ENCODE results near the gene SPEG. TPM values are rescaled to one million over a fixed set of nuclear protein-coding genes. Genes with fewer than 3 reads are reported as not detected.

Gene SPEG
- total RNA-seq, 1 experiment from 2014 or later, result 23.3 TPM

- TF ChIP-seq CTCF (IDR thresholded peaks at IDR 0.05; ENCODE audit: unreplicated experiment), result no peak
- intact Hi-C loops (cut with micrococcal nuclease), result no loop called here
- DNase-seq (ENCODE audit: unreplicated experiment), result no peak
- Mint-ChIP-seq H3K4me3 (ENCODE audit: unreplicated experiment) (no peak overlapping the region), H3K4me1 (ENCODE audit: insufficient read depth, unreplicated experiment) (no peaks in the 10 kb centered on the region), H3K27me3 (ENCODE audit: insufficient read depth, unreplicated experiment) (no peaks in the 10 kb centered on the region), H3K9me3 (ENCODE audit: unreplicated experiment) (no peaks in the 10 kb centered on the region), H3K36me3 (ENCODE audit: insufficient read depth, unreplicated experiment) (no peaks in the 10 kb centered on the region), H3K27ac (ENCODE audit: low read depth, unreplicated experiment) (no peak overlapping the region)
- POLR2A ChIA-PET, result interaction anchor here (0.6 to 2.1 kb wide), 2 partner anchors 30 to 128 kb away, joined by 3 to 7 read pairs; partner anchors contain the start of gene GMPPA
- CTCF ChIA-PET, result interaction anchor here (1.0 to 3.1 kb wide), 4 partner anchors 7 to 66 kb away, joined by 3 to 13 read pairs (median 5); no protein-coding TSS in a partner anchor
- no TSS peak for BruUV-seq (replicated peaks)
Measured at GRCh38 chr2:219468410-219469185, 34.0 kb downstream of the SPEG start.

DNA sequence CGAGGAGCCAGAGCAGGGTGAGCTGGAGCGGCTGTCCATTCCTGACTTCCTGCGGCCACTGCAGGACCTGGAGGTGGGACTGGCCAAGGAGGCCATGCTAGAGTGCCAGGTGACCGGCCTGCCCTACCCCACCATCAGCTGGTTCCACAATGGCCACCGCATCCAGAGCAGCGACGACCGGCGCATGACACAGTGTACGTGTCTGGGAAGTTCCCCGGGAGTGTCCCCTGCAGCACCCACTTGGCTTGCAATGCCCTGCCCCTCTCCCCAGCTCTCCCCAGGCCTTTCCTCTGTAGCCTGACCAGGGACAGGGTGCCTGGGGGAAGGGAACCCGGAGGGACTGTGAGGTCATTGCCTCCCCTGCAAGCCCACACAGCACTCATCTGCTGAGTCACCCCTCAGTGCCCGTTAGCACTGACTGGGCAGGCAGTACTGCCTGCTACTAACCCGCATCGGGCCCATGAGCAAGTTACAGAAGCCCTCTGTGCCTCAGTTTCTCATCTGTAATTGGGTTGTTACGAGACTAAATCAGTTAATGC, 34.6 kb downstream of the SPEG start:
- POLR2A ChIA-PET, result interaction anchor here (0.6 kb wide), 1 partner anchor 128 kb away, joined by 3 read pairs; no protein-coding TSS in a partner anchor
- CTCF ChIA-PET, result interaction anchor here (1.0 to 1.4 kb wide), 2 partner anchors 67 to 74 kb away, joined by 3 to 4 read pairs; no protein-coding TSS in a partner anchor

GRCh38 chr2:219470429-219470828, 35.8 kb downstream of the SPEG start:
- intact Hi-C loops (cut with micrococcal nuclease), result no loop called here
- no peak for DNase-seq (ENCODE audit: unreplicated experiment)
- Mint-ChIP-seq H3K4me3 (ENCODE audit: unreplicated experiment) (no peak overlapping the region), H3K4me1 (ENCODE audit: insufficient read depth, unreplicated experiment) (no peaks in the 10 kb centered on the region), H3K9me3 (ENCODE audit: unreplicated experiment) (no peaks in the 10 kb centered on the region), H3K27me3 (ENCODE audit: insufficient read depth, unreplicated experiment) (no peaks in the 10 kb centered on the region), H3K27ac (ENCODE audit: low read depth, unreplicated experiment) (no peak overlapping the region), H3K36me3 (ENCODE audit: insufficient read depth, unreplicated experiment) (no peaks in the 10 kb centered on the region)
- POLR2A ChIA-PET, result interaction anchor here (1.2 kb wide), 1 partner anchor 18 kb away, joined by 3 read pairs; no protein-coding TSS in a partner anchor
- CTCF ChIA-PET, result interaction anchor here (0.7 to 1.4 kb wide), 3 partner anchors 12 to 59 kb away, joined by 3 to 4 read pairs (median 3); no protein-coding TSS in a partner anchor
- no TSS peak for BruUV-seq (replicated peaks)
- TF ChIP-seq CTCF (IDR thresholded peaks at IDR 0.05; ENCODE audit: unreplicated experiment), result no peak

More for the DNA sequence above, 34.6 kb downstream of the SPEG start:
- H3K4me3 Mint-ChIP-seq (ENCODE audit: unreplicated experiment), result no peak overlapping the region
- H3K9me3 Mint-ChIP-seq (ENCODE audit: unreplicated experiment), result no peaks in the 10 kb centered on the region
- no TSS peak for BruUV-seq (replicated peaks)
- no peaks in the 10 kb centered on the region for H3K27me3 Mint-ChIP-seq (ENCODE audit: insufficient read depth, unreplicated experiment)
- H3K27ac Mint-ChIP-seq (ENCODE audit: low read depth, unreplicated experiment), result no peak overlapping the region
- peak; percentile 43 for DNase-seq (ENCODE audit: unreplicated experiment)
- H3K4me1 Mint-ChIP-seq (ENCODE audit: insufficient read depth, unreplicated experiment), result no peaks in the 10 kb centered on the region
- intact Hi-C loops (cut with micrococcal nuclease), result no loop called here
- no peaks in the 10 kb centered on the region for H3K36me3 Mint-ChIP-seq (ENCODE audit: insufficient read depth, unreplicated experiment)
- TF ChIP-seq CTCF (IDR thresholded peaks at IDR 0.05; ENCODE audit: unreplicated experiment), result no peak

Data from MCF 10A (cell line).